ENCODE measurements around the gene PPFIBP1.
"Not testable (repeated sequence)": the region's sequence is repeated elsewhere in the genome, so short reads cannot be mapped to it uniquely, and the experiment has no call there.

Gene PPFIBP1

DNA sequence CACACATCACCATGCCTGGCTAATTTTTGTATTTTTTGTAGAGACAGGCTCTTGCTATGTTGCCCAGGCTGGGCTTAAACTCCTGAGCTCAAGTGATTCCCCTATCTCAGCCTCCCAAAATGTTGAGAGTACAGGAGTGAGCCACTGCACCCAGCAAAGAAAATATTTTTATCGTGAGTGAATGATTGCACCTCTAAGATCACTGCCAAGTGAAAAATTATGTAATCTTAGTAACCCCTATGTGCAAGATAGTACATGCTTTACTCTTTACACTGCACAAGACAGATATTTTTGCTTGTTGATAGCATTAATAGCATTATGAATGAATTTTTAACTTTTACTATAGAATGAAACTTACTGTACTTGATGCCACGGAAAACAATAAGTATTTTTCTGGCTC is 183.2 kb downstream of the PPFIBP1 start:
- DNase-seq (ENCODE audit: low read depth in 1 of 2, low spot score in 1 of 2) = no peak

DNA sequence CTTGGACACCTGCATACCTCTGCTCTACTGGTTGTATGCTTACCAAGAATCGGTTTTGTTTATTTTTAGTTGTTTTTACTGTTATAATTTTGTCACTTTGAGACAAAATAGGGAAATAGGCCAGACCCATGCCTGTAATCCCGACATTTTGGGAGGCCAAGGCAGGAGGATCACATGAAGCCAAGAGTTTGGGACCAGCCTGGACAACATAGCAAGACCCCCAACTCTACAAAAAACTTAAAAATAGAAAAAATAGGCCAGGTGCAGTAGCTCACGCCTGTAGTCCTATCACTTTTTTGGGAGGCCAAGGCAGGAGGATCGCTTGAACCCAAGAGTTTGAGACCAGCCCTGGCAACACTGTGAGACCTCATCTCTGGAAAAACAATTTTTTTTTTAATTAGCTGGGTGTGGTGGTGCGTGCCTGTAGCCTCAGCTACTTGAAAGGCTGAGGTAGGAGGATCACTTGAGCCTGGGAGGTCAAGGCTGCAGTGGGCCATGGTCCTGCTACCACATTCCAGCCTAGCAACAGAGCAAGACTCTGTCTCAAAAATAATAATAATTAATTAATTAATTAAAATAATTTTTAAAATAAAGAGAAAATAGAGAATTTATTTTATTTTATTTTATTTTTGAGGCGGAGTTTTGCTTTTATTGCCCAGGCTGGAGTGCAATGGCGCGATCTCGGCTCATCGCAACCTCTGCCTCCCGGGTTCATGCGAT is 185.4 kb downstream of the PPFIBP1 start:
- no peak for DNase-seq (ENCODE audit: low read depth in 1 of 2, low spot score in 1 of 2)

DNA sequence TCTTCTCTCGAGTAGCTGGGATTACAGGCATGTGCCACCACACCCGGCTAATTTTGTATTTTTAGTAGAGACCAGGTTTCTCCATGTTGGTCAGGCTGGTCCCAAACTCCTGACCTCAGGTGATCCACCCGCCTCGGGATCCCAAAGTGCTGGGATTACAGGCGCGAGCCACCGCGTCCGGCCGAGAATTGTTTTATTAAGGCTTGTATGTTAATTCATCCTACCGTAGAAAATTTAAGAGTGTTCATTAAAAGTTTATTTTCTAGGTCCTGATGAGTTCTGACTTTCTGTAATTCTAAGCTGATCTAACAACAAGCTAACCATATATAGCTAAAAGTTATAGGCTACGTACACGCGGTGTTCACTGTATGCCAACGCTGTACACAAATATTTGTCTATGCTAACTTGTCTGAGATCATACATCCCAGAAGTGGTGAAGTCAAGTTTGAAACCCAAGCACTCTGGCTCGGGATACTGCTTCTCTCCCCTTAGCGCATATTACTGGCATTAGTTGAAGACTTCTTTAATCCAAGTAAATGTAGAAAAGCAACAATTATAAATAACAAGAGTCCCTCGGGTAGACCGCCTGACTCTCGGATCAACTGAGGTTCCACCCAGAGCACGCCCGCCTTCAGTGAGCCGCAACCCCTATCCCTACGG is 186.1 kb downstream of the PPFIBP1 start:
- no peak for DNase-seq (ENCODE audit: low read depth in 1 of 2, low spot score in 1 of 2)

DNA sequence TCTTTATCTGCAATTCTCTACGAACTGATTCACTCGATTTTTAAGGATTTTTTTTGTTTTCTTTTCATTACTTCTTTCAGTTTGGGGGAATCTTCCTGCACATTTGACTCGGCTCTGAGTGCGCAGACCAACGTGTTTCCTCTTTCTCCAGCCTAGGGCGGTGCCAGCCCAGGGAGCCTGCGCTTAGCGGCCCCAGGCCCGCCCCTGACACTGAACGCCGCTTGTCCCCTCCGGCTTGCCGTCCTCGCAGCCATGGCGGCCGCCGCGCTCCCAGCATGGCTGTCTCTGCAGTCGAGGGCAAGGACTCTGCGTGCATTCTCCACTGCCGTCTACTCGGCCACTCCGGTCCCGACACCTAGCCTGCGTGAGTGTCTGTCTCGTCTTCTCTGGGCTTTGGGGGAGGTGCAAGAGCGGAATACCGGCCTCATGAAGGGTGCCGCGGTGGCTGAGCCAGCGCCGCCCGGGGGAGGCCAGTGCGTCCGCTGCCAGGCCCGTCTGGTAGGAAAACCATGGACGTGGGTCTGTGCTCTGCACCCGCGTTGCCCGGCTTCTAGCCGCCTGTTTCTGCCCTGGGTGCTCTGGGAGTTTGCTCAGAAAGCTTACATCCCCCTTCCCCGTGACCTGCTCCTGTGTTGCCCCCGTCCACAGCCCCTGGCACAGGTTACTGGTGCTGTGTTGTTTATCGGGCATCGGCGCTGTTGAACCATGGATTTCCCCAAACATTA is 186.7 kb downstream of the PPFIBP1 start, which contains the start of gene MRPS35:
Gene MRPS35 (plus strand): TSS at position 241 of the 725 bp plus-strand sequence. CDS start 12 bp downstream, at position 253.
- DNase-seq (ENCODE audit: low read depth in 1 of 2, low spot score in 1 of 2) = peak; percentile 81

DNA sequence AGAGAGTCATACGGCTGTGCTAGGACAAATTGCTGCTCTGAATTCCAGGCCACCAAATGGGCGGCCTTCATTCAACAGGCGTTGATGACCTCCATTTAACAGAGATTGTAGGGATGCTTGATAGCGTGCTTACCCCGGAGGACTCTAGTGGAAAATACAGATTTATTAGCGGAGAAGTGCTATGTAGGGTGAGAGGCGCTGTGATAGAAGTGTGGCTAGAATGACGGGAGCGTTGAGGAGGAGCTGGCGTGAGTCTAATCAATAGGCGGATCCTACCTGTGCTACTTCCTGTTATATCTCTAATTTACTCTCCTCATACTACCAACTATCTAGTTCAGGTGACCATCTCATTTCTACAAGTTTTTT is 187.3 kb downstream of the PPFIBP1 start:
- DNase-seq (ENCODE audit: low read depth in 1 of 2, low spot score in 1 of 2) = no peak

DNA sequence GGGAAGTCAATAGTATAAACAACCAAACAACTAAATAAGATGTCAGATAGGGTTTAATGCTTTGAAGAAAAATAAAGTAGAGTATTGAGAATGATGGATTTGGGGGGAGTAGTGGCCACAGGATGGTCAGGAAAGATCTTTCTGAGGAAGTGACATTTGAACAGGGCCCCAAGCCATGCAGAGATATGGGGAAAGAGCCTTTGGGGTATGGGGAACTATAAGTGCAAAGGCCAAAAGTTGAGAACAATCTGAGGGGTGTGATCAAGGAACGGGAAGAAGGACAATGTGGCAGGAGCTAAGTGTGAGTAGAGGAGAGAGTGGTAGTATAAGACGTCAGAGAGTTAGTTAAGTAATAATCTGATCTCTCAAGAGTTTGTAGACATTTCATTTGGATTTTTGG is 188.0 kb downstream of the PPFIBP1 start:
- DNase-seq (ENCODE audit: low read depth in 1 of 2, low spot score in 1 of 2) = no peak

DNA sequence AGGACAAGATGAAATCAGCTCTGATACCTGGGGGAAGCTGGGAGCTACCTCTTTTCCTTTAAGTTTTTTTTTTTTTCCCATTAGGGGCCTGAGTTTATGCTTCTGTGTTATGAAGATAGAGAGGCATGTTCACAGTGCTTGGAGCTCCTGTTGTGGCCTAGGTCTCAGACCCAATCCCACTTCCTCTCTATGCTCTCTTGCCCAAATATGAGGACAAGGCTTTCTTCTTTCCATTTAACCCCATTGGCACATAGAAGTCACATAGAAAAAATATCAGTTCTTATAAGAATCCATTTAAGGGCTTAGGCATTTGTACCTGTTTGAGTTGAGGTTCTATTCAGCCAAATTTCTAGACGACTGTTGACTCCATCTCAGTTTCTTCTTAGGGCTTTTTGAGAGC is 199.2 kb downstream of the PPFIBP1 start:
- no peak for DNase-seq (ENCODE audit: low read depth in 1 of 2, low spot score in 1 of 2)

DNA sequence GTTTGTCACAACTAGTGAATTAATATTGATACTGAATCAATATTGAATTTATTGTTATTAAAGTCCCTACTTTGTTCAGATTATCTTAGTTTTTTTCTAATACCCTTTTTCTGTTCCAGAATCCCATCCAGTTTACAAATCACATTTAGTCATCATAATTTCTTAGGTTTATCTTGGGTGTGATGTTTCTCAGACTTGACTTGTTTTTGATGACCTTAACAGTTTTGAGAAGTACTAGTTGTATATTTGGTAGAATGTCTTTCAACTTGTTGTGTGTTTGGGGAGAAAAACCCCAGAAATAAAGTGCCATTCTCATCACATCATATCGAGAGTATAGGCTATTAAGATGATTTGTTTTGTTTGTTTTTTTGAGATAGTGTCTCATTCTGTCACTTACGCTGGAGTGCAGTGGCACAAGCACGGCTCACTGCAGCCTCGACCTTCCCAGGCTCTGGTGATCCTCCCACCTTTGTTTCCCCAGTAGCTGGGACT is 206.1 kb downstream of the PPFIBP1 start:
- DNase-seq (ENCODE audit: low read depth in 1 of 2, low spot score in 1 of 2) = no peak

DNA sequence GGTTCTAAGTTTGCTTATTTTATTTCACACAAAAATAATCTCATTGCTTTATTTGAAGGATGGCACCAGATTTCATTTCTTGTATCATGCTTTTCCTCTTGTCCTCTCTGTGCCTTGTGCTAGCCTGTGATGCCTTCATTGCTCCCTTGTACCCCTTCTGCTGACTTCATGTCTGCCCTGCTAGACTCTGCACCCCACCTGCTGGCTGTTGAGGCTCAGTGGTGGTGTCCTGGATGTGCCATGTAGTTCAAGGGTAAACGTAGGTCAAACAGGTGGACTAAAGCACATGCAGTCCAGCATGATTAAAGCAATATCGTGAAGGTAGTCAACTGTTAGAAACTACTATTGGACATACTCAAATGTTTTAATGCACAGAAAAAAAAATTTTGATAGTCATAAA is 208.3 kb downstream of the PPFIBP1 start:
- no peak for DNase-seq (ENCODE audit: low read depth in 1 of 2, low spot score in 1 of 2)

DNA sequence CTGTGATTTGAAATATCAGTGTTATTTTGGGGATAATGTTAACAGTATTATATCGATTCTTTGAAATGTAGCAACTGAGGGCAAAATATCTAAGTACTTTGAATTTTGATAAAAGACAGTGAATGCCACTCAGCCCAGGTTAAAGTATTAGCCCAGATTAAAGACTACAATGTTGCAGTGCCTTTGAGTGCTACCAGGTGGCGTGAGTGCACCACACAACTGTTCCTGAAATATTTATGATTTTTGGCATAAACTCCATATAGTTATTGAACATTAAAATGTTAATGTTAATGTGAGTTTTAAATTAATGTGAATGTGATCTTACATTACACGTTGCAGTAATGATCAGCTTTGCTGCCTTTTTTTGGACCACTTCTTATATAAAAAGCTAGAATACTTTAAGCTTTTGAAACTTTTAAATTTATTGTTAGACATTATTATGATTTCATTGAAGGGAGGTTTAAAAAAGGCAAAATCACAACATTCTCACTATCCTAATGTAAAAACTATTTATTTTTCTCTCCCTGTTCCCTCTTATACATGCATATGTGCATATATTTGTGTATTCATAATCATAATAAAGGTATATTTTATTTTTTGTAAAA is 209.1 kb downstream of the PPFIBP1 start:
- DNase-seq (ENCODE audit: low read depth in 1 of 2, low spot score in 1 of 2) = no peak

DNA sequence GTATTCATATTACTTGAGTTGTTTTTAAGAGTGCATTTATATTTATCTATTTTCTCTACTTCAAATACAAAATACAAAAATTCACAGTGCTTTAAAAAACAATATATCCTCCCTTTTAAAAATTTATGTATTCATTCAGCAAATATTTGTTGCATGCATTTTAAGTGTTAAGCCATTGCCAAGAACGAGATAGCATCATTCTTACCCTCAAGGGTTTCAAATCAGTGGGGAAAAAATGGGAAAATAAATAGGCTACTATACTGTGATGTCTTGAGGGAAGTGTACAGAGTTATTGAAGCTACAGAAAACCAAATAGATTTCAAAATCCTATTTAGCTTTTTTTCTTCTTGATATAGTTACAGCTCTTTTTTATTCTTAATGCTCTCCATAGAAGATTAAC is 209.8 kb downstream of the PPFIBP1 start:
- no peak for DNase-seq (ENCODE audit: low read depth in 1 of 2, low spot score in 1 of 2)

DNA sequence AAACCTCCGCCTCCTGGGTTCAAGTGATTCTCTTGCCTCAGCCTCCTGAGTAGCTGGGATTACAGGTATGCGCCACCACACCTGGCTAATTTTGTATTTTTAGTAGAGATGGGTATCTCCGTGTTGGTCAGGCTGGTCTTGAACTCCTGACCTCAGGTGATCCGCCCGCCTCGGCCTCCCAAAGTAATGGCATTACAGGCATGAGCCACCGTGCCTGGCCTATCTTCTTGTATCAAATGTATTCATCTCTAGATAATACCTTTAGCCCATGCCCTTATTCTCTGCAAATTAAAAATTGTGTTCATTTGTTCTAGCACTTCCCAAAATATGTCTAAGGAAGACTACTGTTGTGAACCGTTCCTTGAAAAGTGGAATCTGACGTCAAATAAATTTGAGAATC is 210.3 kb downstream of the PPFIBP1 start:
- not testable (repeated sequence) for DNase-seq (ENCODE audit: low read depth in 1 of 2, low spot score in 1 of 2)

DNA sequence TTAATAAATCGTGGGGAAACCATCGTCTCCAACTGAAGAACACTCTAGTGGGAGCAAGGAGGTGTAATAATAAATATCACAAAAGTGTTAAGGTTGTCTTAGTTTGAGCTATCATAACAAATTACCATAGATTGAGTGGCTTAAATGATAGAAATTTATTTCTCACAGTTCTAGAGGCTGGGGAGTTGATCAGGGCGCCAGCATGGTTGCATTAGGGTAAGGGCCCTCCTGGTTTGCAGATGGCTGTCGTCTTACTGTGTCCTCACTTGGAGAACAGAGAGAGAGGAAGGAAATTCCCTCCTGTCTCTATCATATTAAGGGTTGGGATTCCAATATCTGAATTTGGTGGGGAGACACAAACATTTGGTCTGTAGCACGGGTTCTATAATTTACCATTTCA is 219.6 kb downstream of the PPFIBP1 start:
- DNase-seq (ENCODE audit: low read depth in 1 of 2, low spot score in 1 of 2) = no peak
